Neuronal stem cell (in vitro differentiated cells): ENCODE data around the gene RAP2A.

Source experiments
- DNase-seq: peaks from one replicate; pipeline ENCODE4 v3.0.0-alpha.2; 2013; ENCODE audit warnings: low spot score
- H2AFZ ChIP-seq: one replicate; pipeline ENCODE4 v1.6.1; 2013; ENCODE audit warnings: mild to moderate bottlenecking, low read length, inconsistent platforms
- H2AK5ac ChIP-seq: 2 replicates; pipeline ENCODE4 v1.6.1; 2013; ENCODE audit warnings: low read depth, mild to moderate bottlenecking, inconsistent platforms, low read length, moderate library complexity, mixed read lengths
- H2BK120ac ChIP-seq: 2 replicates; pipeline ENCODE4 v1.6.1; 2013; ENCODE audit warnings: low read depth, mild to moderate bottlenecking, inconsistent platforms, low read length, moderate library complexity, mixed read lengths
- H2BK12ac ChIP-seq: one replicate; pipeline ENCODE4 v1.6.1; 2013; ENCODE audit warnings: low read length, inconsistent platforms
- H2BK15ac ChIP-seq: 2 replicates; pipeline ENCODE4 v1.6.1; 2013; ENCODE audit warnings: mild to moderate bottlenecking, low read length, inconsistent platforms, mixed read lengths
- H2BK5ac ChIP-seq: one replicate; pipeline ENCODE4 v1.6.1; 2013; ENCODE audit warnings: inconsistent platforms, mild to moderate bottlenecking, low read length, moderate library complexity
- H3K14ac ChIP-seq: one replicate; pipeline ENCODE4 v1.6.1; 2013; ENCODE audit warnings: low read length, inconsistent platforms
- H3K18ac ChIP-seq: 2 replicates; pipeline ENCODE4 v1.6.1; 2013; ENCODE audit warnings: low read length, inconsistent platforms
- H3K23ac ChIP-seq: 2 replicates; pipeline ENCODE4 v1.6.1; 2013; ENCODE audit warnings: low read depth, mild to moderate bottlenecking, mixed read lengths, low read length, inconsistent platforms; ENCODE audit not compliant: poor library complexity
- H3K27ac ChIP-seq: replicated peaks from 3 replicates; pipeline ENCODE4 v1.5.1; 2013; ENCODE audit warnings: low read length, inconsistent platforms
- H3K27me3 ChIP-seq, 3 experiments: 2 replicates each; pipeline ENCODE4 v1.6.1; 2013; ENCODE audit warnings: low read length in 3 of 3, mild to moderate bottlenecking in 2 of 3, inconsistent platforms in 1 of 3, low read depth in 1 of 3, mixed read lengths in 1 of 3, moderate library complexity in 1 of 3; ENCODE audit not compliant: control insufficient read depth in 3 of 3, insufficient read depth in 3 of 3
- H3K36me3 ChIP-seq, 2 donors: replicated peaks in 1 of 2; 2 replicates each; pipeline ENCODE4 v1.6.1; 2013; ENCODE audit warnings: low read length in 2 of 2; ENCODE audit not compliant: control insufficient read depth in 2 of 2, insufficient read depth in 2 of 2
- H3K4ac ChIP-seq: 2 replicates; pipeline ENCODE4 v1.6.1; 2013; ENCODE audit warnings: inconsistent platforms, mild to moderate bottlenecking, low read length, moderate library complexity
- H3K4me1 ChIP-seq, 2 donors: 1 replicate in 1 of 2; 2 replicates in 1 of 2; pipeline ENCODE4 v1.6.1; 2013; ENCODE audit warnings: low read length in 2 of 2, low read depth in 1 of 2; ENCODE audit not compliant: control insufficient read depth in 2 of 2, insufficient read depth in 1 of 2
- H3K4me2 ChIP-seq: one replicate; pipeline ENCODE4 v1.6.1; 2013; ENCODE audit warnings: mild to moderate bottlenecking, low read length, inconsistent platforms; ENCODE audit not compliant: insufficient read depth, poor library complexity, severe bottlenecking
- H3K4me3 ChIP-seq, 2 donors: 2 replicates each; pipeline ENCODE4 v1.5.1; 2013; ENCODE audit warnings: low read length in 2 of 2, mild to moderate bottlenecking in 2 of 2, inconsistent platforms in 1 of 2, moderate library complexity in 1 of 2
- H3K79me1 ChIP-seq: one replicate; pipeline ENCODE4 v1.6.1; 2013; ENCODE audit warnings: low read depth, mild to moderate bottlenecking, inconsistent platforms, low read length, moderate library complexity
- H3K9ac ChIP-seq: one replicate; pipeline ENCODE4 v1.6.1; 2013; ENCODE audit warnings: mild to moderate bottlenecking, low read depth, low read length, inconsistent platforms; ENCODE audit not compliant: poor library complexity
- H3K9me3 ChIP-seq, 2 donors: replicated peaks in 1 of 2; 2 replicates each; pipeline versions ENCODE3 to v1.6.1; 2013; ENCODE audit warnings: low read length in 2 of 2, mild to moderate bottlenecking in 2 of 2, inconsistent platforms in 1 of 2, low read depth in 1 of 2, mixed read lengths in 1 of 2, moderate library complexity in 1 of 2; ENCODE audit not compliant: control insufficient read depth in 2 of 2, insufficient read depth in 1 of 2
- H4K8ac ChIP-seq: one replicate; pipeline ENCODE4 v1.6.1; 2013; ENCODE audit warnings: low read depth, mild to moderate bottlenecking, inconsistent platforms, low read length, moderate library complexity
- H4K91ac ChIP-seq: one replicate; pipeline ENCODE4 v1.6.1; 2013; ENCODE audit warnings: low read length, low read depth, mild to moderate bottlenecking, inconsistent platforms; ENCODE audit not compliant: poor library complexity
- WGBS, 2 donors: extraction: QIAGEN DNeasy Blood & Tissue Kit; methylation state at CpG; one replicate each; pipeline ENCODE4 v1.1.7; 2013; ENCODE audit warnings: missing lambda C conversion rate in 2 of 2, mixed read lengths in 1 of 2; ENCODE audit not compliant: insufficient read length in 2 of 2, insufficient replicate concordance in 1 of 2; ENCODE audit errors: extremely low coverage in 2 of 2; 5-methylcytosine and 5-hydroxymethylcytosine counted together

The RAP2A gene

DNA sequence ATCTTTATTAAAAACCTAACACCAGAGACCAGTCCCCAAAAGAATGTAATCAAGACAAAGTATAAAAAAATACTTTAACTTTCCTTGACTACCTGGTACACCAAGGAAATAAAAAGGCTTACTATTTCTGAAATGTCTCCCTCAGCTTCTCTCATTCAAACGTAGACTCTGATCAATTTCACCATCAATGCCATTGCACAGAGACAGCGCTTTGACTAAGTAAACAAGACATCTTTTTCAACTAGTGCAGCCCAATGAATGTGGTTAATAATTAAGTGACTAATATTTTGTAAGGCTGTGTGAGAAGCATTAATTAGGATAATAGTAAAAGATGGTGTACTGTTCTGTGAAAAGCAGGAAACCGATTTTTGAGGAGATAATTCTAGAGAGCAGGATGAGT is 7.3 kb upstream of the RAP2A start:
- WGBS, 2 donors, result no CpG with 5 or more reads among the region's 3 CpGs
- no peak overlapping the region for H3K27ac ChIP-seq

DNA sequence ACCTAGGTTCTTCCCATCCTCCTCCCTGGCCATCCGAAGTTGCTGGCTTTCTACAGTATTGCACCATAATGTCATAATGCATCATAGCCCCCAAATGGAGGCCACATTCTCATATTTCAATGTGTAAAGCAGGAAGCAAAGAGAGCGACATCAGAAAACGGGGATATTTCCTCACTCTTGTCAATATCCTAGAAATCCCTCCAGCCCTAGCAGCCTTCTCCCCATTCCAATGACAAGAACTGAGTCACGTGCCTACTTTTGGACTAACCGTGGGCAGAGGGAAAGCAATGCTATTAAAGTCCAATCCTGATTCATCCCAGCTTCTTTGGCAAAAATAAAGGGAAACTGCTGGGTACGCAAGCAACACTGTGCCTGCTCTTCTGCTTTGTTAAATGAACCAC is 4.3 kb upstream of the RAP2A start:
- peaks cover 2 to 4% of the 10 kb centered on the region in 2 donors for H3K4me1 ChIP-seq
- no peak overlapping the region for H3K14ac ChIP-seq
- H3K4me2 ChIP-seq, result no peak overlapping the region
- H2BK15ac ChIP-seq, result no peak overlapping the region
- no peak overlapping the region for H3K18ac ChIP-seq
- no peak overlapping the region for H4K8ac ChIP-seq
- H2AK5ac ChIP-seq, result no peak overlapping the region
- WGBS, 2 donors, result no CpG with 5 or more reads among the region's 6 CpGs
- no peaks in the 10 kb centered on the region for H3K27me3 ChIP-seq
- H3K4me3 ChIP-seq, result no peak overlapping the region
- H4K91ac ChIP-seq, result no peak overlapping the region
- no peak overlapping the region for H2BK5ac ChIP-seq
- DNase-seq, result no peak
- H3K9me3 ChIP-seq, result no peaks in the 10 kb centered on the region
- H3K23ac ChIP-seq, result no peak overlapping the region
- H3K36me3 ChIP-seq, result no peaks in the 10 kb centered on the region
- no peak overlapping the region for H3K9ac ChIP-seq
- no peak overlapping the region for H2AFZ ChIP-seq
- no peak overlapping the region for H2BK12ac ChIP-seq
- H3K79me1 ChIP-seq, result peaks cover 2% of the 10 kb centered on the region
- no peak overlapping the region for H3K27ac ChIP-seq
- no peak overlapping the region for H2BK120ac ChIP-seq
- H3K4ac ChIP-seq, result no peak overlapping the region

More for the DNA sequence above, 7.3 kb upstream of the RAP2A start:
- no peak overlapping the region for H2AK5ac ChIP-seq
- H2BK15ac ChIP-seq, result no peak overlapping the region
- no peak for DNase-seq
- H3K4me3 ChIP-seq, result no peak overlapping the region
- H3K9ac ChIP-seq, result no peak overlapping the region
- H4K8ac ChIP-seq, result no peak overlapping the region
- H3K14ac ChIP-seq, result no peak overlapping the region
- no peak overlapping the region for H3K23ac ChIP-seq
- no peak overlapping the region for H3K18ac ChIP-seq
- H4K91ac ChIP-seq, result no peak overlapping the region
- H3K27me3 ChIP-seq, result no peaks in the 10 kb centered on the region
- no peak overlapping the region for H2AFZ ChIP-seq
- peaks cover 2 to 4% of the 10 kb centered on the region in 2 donors for H3K4me1 ChIP-seq
- no peak overlapping the region for H2BK12ac ChIP-seq
- no peak overlapping the region for H3K4ac ChIP-seq
- H3K9me3 ChIP-seq, result no peaks in the 10 kb centered on the region
- H3K79me1 ChIP-seq, result no peaks in the 10 kb centered on the region
- H3K4me2 ChIP-seq, result no peak overlapping the region
- no peak overlapping the region for H2BK120ac ChIP-seq
- no peak overlapping the region for H2BK5ac ChIP-seq
- H3K36me3 ChIP-seq, result no peaks in the 10 kb centered on the region

DNA sequence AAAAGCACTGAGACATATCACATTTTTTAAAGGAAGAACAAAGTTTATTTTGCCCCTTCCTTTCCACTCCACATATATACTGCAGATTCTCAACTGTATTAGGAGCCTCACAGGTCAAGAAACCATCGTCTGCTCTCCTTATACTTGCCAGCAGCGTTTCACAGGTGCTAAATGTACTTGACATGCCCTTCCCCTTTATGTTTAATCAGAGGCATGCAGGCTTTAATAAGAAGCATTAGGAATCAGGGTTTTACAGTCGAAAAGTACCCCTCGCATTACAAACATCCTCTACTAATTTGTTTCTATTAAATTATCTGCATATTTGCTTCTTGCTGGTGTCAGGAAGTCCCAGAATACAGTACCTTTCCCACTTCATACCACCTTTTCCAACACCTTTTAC is 3.7 kb upstream of the RAP2A start:
- Histone ChIP-seq H2BK120ac (no peak overlapping the region), H3K4me3 (no peak overlapping the region), H3K36me3 (no peaks in the 10 kb centered on the region), H4K91ac (no peak overlapping the region), H3K4ac (no peak overlapping the region), H3K27me3 (no peaks in the 10 kb centered on the region), H2BK5ac (no peak overlapping the region), H2BK15ac (no peak overlapping the region), H2AFZ (no peak overlapping the region), H3K79me1 (peaks cover 2% of the 10 kb centered on the region), H2BK12ac (no peak overlapping the region), H3K18ac (no peak overlapping the region), H3K4me2 (no peak overlapping the region), H4K8ac (no peak overlapping the region), H3K23ac (no peak overlapping the region), H3K14ac (no peak overlapping the region), H3K9me3 (no peaks in the 10 kb centered on the region), H3K9ac (no peak overlapping the region), H3K27ac (no peak overlapping the region), H3K4me1 (peaks cover 2 to 4% of the 10 kb centered on the region in 2 donors), H2AK5ac (no peak overlapping the region)
- DNase-seq, result no peak
- no CpG with 5 or more reads among the region's 4 CpGs for WGBS, 2 donors

DNA sequence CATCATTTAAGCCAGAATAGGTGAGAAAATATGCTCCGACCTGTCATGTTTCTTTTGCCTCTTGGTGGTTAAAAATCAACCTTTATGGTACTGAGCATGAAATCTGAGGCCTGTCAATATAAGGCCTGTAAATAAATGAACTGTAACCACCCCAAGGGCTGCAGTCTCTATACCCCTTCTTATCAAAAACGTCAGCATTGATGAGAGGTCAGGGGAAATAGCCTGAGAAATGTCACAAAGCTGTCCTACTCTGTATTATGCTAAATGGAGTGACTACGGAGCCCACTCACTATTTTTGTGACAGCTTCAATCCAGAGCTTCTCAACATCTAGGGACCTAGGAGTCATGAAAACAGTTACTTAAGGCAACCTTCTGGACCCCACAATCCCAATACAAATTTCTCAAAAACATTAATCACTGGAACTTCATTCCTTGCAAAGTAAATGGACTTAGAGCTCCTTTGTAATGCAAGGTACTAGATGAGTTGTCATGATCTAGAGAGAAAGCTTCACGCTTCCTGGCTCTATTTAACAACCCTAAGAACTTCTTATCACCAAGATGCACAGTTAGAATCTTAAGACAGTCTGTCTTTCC is 2.7 kb upstream of the RAP2A start:
- Histone ChIP-seq H4K91ac (no peak overlapping the region), H3K18ac (no peak overlapping the region), H3K4me2 (no peak overlapping the region), H3K9me3 (no peaks in the 10 kb centered on the region), H3K4me3 (no peak overlapping the region), H3K36me3 (peaks cover 0 to 3% of the 10 kb centered on the region in 2 donors), H3K4me1 (peaks cover 4 to 5% of the 10 kb centered on the region in 2 donors), H3K4ac (no peak overlapping the region), H3K9ac (no peak overlapping the region), H2BK120ac (no peak overlapping the region), H3K14ac (no peak overlapping the region), H4K8ac (no peak overlapping the region), H2AK5ac (no peak overlapping the region), H3K23ac (no peak overlapping the region), H3K79me1 (peaks cover 2% of the 10 kb centered on the region), H2BK15ac (no peak overlapping the region), H2BK12ac (no peak overlapping the region), H2AFZ (no peak overlapping the region), H3K27ac (no peak overlapping the region), H3K27me3 (no peaks in the 10 kb centered on the region), H2BK5ac (no peak overlapping the region)
- no CpG with 5 or more reads among the region's 4 CpGs for WGBS, 2 donors
- DNase-seq, result no peak
